Erythroblast (primary cell): Measurements from ENCODE around the gene KCNE1.

Experiments
- DNase-seq, 2 experiments: peaks; one replicate each; lab custom pipeline; 2025; lab: John Stamatoyannopoulos, UW
- GATA1 ChIP-seq: IDR thresholded peaks from 2 replicates; pipeline ENCODE4 v1.6.1; 2011; ENCODE audit warnings: low read depth, mild to moderate bottlenecking, control low read depth, low read length, moderate library complexity
- POLR2A ChIP-seq: IDR thresholded peaks from 2 replicates; pipeline ENCODE4 v1.6.1; 2011; ENCODE audit warnings: mild to moderate bottlenecking, low read length

Gene KCNE1

GRCh38 chr21:34546542-34546941 is 34.5 kb upstream of the KCNE1 start:
- TF ChIP-seq GATA1 = no peak
- TF ChIP-seq POLR2A = no peak
- DNase-seq = no peak

- no peak for DNase-seq
- TF ChIP-seq GATA1 (no peak), POLR2A (no peak)
Observed at GRCh38 chr21:34545079-34545884, 33.3 kb upstream of the KCNE1 start.

DNA sequence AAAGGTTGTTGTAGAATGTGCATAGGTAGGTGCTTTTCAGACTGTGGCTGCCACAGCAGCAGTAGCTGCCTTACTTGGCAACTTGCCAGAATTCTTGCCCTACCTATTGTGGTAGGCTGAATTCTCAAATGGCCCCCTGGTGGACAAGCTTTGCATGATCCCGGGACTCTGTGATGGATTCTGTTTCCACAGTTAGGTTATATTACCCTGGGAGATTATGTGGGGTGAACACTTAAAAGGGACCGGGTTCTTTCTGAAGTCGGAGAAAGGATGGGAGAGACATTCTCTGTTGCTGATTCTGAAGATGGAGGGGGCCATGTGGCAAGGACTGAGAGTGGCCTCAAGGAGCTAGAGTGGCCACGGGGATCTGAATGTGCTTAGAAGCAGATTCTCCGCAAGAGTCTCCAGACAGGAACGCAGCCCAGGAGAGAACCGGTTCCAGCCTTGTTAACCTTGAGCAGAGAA is 32.1 kb upstream of the KCNE1 start:
- TF ChIP-seq POLR2A = no peak
- TF ChIP-seq GATA1 = no peak
- peak; percentile 69 to 70 for DNase-seq

DNA sequence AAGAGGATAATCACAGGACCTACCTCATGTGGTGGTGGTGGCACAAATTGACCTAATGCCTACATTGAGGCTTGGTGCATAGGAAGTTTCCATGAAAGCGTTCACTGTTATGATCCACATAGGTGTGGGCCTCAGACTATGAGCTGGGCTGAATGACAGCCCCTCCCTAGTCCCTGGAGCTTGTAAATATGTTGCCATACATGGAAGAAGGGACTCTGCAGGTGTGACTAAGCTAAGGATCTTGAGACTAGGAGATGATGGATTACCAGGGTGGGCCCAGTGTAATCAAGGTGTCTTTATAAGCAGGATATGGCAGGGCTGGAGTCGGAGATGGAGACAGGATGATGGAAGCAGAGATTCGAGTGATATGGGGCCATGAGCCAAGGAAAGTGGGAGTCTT is 31.0 kb upstream of the KCNE1 start:
- no peak for DNase-seq
- no peak for TF ChIP-seq POLR2A
- no peak for TF ChIP-seq GATA1

DNA sequence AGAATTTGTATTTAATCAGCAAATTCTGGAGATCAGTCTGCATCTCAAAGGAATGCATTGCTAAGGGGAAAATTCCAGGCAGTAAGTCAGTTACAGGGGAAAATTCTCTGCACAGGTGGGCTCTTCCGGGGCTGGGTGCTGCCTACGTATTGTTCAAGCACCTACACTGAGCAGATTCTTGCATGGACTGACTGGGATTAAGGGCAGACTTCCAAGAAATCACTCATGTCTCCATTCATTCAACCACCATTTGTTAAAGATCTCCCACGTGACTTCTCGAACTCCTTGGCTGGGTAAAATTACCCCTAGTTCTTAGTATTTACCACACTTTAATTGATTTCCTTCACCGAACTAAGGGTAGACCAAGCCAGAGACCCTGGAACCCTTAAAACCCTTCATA is 28.2 kb upstream of the KCNE1 start:
- TF ChIP-seq GATA1 (no peak), POLR2A (no peak)
- no peak for DNase-seq

DNA sequence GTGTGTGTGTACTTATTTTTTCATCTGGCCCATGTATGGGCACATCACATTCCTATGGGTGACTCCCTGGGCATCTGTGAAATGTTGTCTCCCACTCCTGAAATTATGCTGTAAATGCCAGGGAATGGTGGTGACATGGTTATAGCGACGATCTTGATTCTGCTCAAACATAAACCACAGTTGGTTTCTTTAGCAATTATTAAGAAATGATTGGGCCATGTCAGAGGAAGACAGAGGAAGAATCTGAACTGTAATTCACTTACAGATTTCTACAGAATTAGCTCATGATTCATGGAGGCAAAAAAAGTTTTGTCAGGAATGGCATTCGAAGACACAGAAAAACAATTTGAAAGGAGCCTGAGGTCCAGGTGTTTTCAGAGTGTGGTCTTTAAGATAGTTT is 25.8 kb upstream of the KCNE1 start:
- DNase-seq = no peak
- TF ChIP-seq GATA1 (no peak), POLR2A (no peak)

GRCh38 chr21:34536820-34537219 is 24.8 kb upstream of the KCNE1 start:
- DNase-seq = no peak
- TF ChIP-seq GATA1 (no peak), POLR2A (no peak)

DNA sequence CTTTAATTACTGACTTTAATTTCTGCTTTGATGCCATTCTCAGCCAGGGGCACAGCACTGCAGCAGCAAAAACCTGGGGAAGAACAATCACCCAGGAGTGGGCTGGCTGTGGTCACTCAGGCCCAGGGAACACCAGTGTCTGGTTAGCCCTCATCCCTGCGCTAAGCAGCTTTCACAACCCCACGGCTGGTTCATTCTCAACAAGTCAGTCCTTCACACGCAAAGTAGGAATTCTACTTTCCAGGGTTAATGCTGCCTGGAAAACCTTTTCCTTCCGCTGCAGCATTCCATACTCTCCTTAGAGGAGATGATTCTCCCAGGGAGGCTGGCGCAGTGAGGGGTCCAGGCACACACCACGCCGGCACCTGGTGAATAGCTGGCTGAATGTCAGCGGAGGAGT is 24.3 kb upstream of the KCNE1 start:
- no peak for DNase-seq
- TF ChIP-seq POLR2A = no peak
- TF ChIP-seq GATA1 = no peak

DNA sequence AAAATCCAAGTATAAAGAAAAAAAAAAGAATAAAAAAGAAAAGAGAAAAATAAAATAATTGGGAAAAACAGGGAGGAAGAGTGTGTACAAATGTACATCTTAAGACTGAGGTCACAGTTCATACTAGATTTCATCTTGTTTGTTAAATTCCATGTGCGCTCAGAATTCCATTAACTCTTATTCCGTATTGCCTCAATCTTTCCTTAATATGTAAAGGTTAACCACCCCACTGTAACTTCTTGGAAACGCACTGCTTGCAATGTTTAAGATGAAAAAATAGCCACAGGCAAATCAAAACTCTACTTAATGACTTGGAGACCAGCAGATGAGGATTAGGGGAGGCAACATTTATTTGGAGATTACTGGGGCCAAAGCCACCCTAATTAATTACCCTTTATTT is 23.9 kb upstream of the KCNE1 start:
- no peak for DNase-seq
- TF ChIP-seq GATA1 (no peak), POLR2A (no peak)

DNA sequence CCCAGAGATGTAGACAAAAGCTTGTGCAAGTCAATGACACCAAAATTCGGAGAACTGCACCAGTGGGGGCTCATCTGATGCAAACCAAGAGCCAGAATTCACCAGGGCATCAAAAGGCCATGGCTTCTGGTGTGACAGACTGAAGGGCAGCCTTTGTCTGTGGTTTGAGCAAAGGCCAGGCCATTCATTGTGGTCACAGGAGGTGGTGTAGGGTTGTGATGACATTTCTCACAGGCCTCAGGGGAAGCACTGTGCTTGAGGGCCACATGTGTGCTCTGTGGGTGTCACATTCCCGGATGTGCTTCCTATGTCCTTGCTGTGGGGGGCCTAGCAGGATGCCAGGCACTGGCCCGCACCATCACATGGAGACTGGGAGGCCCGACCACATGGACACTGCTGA is 22.5 kb upstream of the KCNE1 start:
- no peak for DNase-seq
- TF ChIP-seq POLR2A (no peak), GATA1 (no peak)

GRCh38 chr21:34533938-34534337 is 21.9 kb upstream of the KCNE1 start:
- TF ChIP-seq GATA1 = no peak
- no peak for TF ChIP-seq POLR2A
- DNase-seq = no peak

DNA sequence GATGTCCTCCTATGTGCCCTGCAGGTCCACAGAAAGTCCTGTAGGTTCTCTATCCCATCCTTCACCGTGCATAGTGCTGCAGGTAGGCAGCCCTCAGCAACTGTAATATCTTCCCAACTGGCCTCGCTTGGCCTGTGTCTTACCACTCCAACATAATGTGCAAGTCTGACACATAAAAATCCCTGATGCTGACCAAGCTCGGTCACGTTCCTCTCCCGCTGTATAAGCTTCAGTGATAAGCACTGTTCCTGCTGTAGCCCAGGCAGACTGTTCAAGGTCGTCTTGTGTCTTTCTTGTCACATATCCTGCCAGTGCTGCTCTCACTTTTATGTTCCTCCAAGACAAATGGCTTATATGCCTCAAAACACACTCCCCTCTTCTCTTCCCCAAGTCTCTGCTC is 19.4 kb upstream of the KCNE1 start:
- no peak for DNase-seq

GRCh38 chr21:34530261-34530660 is 18.3 kb upstream of the KCNE1 start:
- no peak for DNase-seq
- TF ChIP-seq POLR2A (no peak), GATA1 (no peak)

More for the DNA sequence above, 19.4 kb upstream of the KCNE1 start:
- TF ChIP-seq GATA1 (no peak), POLR2A (no peak)

DNA sequence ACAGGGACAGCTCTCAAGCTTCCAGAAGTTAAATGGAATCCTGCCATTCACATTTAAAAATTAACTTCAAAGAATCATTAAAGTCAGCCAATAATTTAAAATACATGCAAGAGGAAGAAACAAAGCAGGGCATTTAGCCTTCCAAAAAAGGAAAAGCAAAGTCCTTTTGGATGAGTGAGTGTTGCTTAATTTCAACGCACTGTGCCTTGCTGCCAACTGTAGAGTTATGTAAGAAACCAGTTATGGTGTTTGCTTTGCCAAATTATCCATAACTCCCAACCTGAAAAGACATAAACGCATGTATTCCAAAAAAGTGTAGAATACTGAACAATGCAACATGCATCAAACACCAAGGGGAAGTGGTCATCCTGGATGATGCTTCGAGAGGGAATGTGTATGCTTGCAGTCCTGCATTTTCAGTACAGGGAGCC is 16.1 kb upstream of the KCNE1 start:
- DNase-seq = no peak
- TF ChIP-seq POLR2A = no peak
- no peak for TF ChIP-seq GATA1
